ENCODE data around the gene KL. TPM values are rescaled to one million over a fixed set of nuclear protein-coding genes. Genes with fewer than 3 reads are reported as not detected.

Gene KL
- total and polyA plus RNA-seq, 10 of the 15 experiments (the other 5 are each of a cell fraction or from before 2014, with no cell fraction given): 0.08 to 2.1 (median 1.4) TPM

DNA sequence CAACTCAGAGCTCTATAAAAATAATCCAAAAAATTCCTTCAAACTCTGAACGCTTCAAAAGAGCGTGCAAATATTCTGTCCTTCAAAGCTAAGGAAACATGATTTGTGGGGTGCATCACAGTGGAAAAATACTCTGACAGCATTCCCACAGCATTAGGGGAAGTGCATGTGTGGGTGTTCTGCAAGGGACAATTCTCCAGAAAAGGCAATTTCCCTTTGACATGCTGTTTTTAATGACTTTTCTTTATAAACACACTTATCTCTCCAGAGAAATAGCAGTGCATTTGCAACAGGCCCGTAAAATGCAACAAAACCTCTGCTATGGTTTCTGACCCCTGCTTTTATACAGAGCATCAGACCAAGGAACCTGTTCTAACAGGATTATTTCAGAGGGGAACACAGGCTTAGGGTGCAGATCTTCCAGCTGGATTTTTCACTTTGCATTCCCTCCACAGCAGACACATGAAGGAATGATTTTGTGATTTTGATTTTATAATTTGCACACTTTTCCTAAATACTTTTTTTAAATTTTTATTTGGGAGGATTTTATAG, 42.6 kb downstream of the KL start (continued):
- TF ChIP-seq, protein P1, sequence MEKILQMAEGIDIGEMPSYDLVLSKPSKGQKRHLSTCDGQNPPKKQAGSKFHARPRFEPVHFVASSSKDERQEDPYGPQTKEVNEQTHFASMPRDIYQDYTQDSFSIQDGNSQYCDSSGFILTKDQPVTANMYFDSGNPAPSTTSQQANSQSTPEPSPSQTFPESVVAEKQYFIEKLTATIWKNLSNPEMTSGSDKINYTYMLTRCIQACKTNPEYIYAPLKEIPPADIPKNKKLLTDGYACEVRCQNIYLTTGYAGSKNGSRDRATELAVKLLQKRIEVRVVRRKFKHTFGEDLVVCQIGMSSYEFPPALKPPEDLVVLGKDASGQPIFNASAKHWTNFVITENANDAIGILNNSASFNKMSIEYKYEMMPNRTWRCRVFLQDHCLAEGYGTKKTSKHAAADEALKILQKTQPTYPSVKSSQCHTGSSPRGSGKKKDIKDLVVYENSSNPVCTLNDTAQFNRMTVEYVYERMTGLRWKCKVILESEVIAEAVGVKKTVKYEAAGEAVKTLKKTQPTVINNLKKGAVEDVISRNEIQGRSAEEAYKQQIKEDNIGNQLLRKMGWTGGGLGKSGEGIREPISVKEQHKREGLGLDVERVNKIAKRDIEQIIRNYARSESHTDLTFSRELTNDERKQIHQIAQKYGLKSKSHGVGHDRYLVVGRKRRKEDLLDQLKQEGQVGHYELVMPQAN (conservative IDR thresholded peaks at IDR 0.05): no peak
- TF ChIP-seq, protein P2, sequence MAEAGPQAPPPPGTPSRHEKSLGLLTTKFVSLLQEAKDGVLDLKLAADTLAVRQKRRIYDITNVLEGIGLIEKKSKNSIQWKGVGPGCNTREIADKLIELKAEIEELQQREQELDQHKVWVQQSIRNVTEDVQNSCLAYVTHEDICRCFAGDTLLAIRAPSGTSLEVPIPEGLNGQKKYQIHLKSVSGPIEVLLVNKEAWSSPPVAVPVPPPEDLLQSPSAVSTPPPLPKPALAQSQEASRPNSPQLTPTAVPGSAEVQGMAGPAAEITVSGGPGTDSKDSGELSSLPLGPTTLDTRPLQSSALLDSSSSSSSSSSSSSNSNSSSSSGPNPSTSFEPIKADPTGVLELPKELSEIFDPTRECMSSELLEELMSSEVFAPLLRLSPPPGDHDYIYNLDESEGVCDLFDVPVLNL (IDR thresholded peaks at IDR 0.05; ENCODE audit: low read depth, low read length): no peak
- no peak for TF ChIP-seq ZNF24 (IDR thresholded peaks at IDR 0.05)
- no peak for TF ChIP-seq LARP7 (IDR thresholded peaks at IDR 0.05)
- no peak for TF ChIP-seq GATAD2B (conservative IDR thresholded peaks at IDR 0.05; ENCODE audit: low read depth)
- no peak for TF ChIP-seq SMARCA5 (IDR thresholded peaks at IDR 0.05)
- TF ChIP-seq STAT3 (IDR thresholded peaks at IDR 0.05; ENCODE audit: low read depth, low read length): no peak
- TF ChIP-seq RUNX3 (IDR thresholded peaks at IDR 0.05; ENCODE audit: low read length): no peak
- no peak for TF ChIP-seq STAT1 (conservative IDR thresholded peaks at IDR 0.05)

GRCh38 chr13:33060815-33061214, 44.6 kb downstream of the KL start:
- in situ Hi-C loops (cut with MboI) (no loop called here), intact Hi-C loops (cut with micrococcal nuclease; ENCODE audit: unreplicated experiment) (loop anchor here (10.0 kb wide), 1 partner anchor 474 kb away; no protein-coding TSS in a partner anchor)
- no peak overlapping the region for H3K4me3 ChIP-seq
- CTCF ChIA-PET: no interaction called here
- POLR2A ChIA-PET: no interaction called here
- WGBS (ENCODE audit: insufficient coverage, insufficient replicate concordance, low lambda C conversion rate, missing lambda C conversion rate): 89% methylated on average over 15 of the region's 15 CpGs
- FAIRE-seq: no peak
- H2AFZ ChIP-seq (ENCODE audit: control insufficient read depth, low read depth, low read length): no peak overlapping the region
- H4K20me1 ChIP-seq (ENCODE audit: control insufficient read depth, insufficient read depth): no peaks in the 10 kb centered on the region
- H3K4me2 ChIP-seq (ENCODE audit: control insufficient read depth, insufficient read depth): no peak overlapping the region
- H3K4me1 ChIP-seq (ENCODE audit: control insufficient read depth, insufficient read depth, low read length): no peaks in the 10 kb centered on the region; the same call in 1 of the 2 replicates
- SMC1A ChIA-PET (ENCODE audit: uncharacterized antibody, unreplicated experiment): no interaction called here
- H3K79me2 ChIP-seq (ENCODE audit: control insufficient read depth, insufficient read depth, low read length): no peaks in the 10 kb centered on the region
- H3K9me3 ChIP-seq (replicated peaks; ENCODE audit: control insufficient read depth, insufficient read depth, low read length): no peaks in the 10 kb centered on the region; the same call in 2 of the 3 replicates
- H3K36me3 ChIP-seq (ENCODE audit: control insufficient read depth in 2 of 2, insufficient read depth in 2 of 2, low read length in 1 of 2): no peaks in the 10 kb centered on the region
- H3K9ac ChIP-seq (ENCODE audit: control insufficient read depth, insufficient read depth, low read length): no peak overlapping the region
- no peak for DNase-seq (ENCODE audit: low read depth, low spot score)
- H3K27ac ChIP-seq (ENCODE audit: control insufficient read depth, insufficient read depth): no peak overlapping the region
- no peaks in the 10 kb centered on the region for H3K27me3 ChIP-seq (replicated peaks in 1 of 2; ENCODE audit: control insufficient read depth in 2 of 2, insufficient read depth in 2 of 2, low read length in 1 of 2)
- RAD21 ChIA-PET (ENCODE audit: unreplicated experiment): no interaction called here
- ATAC-seq: no peak
- no TSS peak for BruUV-seq (replicated peaks)
- TF ChIP-seq NBN (IDR thresholded peaks at IDR 0.05): no peak
- no peak for TF ChIP-seq CBFB (IDR thresholded peaks at IDR 0.05; ENCODE audit: low read depth)
- no peak for TF ChIP-seq HDGF (IDR thresholded peaks at IDR 0.05)
- no peak for TF ChIP-seq HCFC1 (IDR thresholded peaks at IDR 0.05; ENCODE audit: low read length)
- no peak for TF ChIP-seq CHD4 (IDR thresholded peaks at IDR 0.05)
- no peak for TF ChIP-seq KLF5 (IDR thresholded peaks at IDR 0.05; ENCODE audit: partially characterized antibody)
- TF ChIP-seq TAF1 (IDR thresholded peaks at IDR 0.05; ENCODE audit: borderline replicate concordance, low read depth, low read length): no peak
- no peak for TF ChIP-seq EP300 (IDR thresholded peaks at IDR 0.05; ENCODE audit: borderline replicate concordance in 1 of 2, control insufficient read depth in 1 of 2, low read depth in 2 of 2, low read length in 2 of 2)
- TF ChIP-seq SREBF2 (IDR thresholded peaks at IDR 0.05; ENCODE audit: low read length): no peak
- no peak for TF ChIP-seq PML (IDR thresholded peaks at IDR 0.05; ENCODE audit: low read length)
- TF ChIP-seq BHLHE40 (IDR thresholded peaks at IDR 0.05; ENCODE audit: borderline replicate concordance in 1 of 2, low read depth in 2 of 2, low read length in 1 of 2): no peak
- no peak for TF ChIP-seq MYB (IDR thresholded peaks at IDR 0.05; ENCODE audit: borderline replicate concordance, low read depth, low read length)

Data from GM12878 (cell line).